Keratinocyte (primary cell): ENCODE results near the gene COL16A1.

Experiments used
- EZH2 ChIP-seq: IDR thresholded peaks from one replicate; pipeline ENCODE4 v1.6.1; 2012; ENCODE audit warnings: inconsistent platforms, mild to moderate bottlenecking, low read length, moderate library complexity
- TF ChIP-seq, protein P1 (sequence below), 3 experiments: IDR thresholded peaks in 1 of 3; conservative IDR thresholded peaks in 1 of 3; optimal IDR thresholded peaks in 1 of 3; 2 replicates in 2 of 3; 3 replicates in 1 of 3; pipeline versions ENCODE3 to v1.5.1; 2011; ENCODE audit warnings: low read length in 3 of 3, mild to moderate bottlenecking in 3 of 3, moderate library complexity in 2 of 3, control low read depth in 1 of 3, inconsistent platforms in 1 of 3; ENCODE audit not compliant: insufficient read depth in 2 of 3; ENCODE audit errors: extremely low read depth in 1 of 3

DNA sequence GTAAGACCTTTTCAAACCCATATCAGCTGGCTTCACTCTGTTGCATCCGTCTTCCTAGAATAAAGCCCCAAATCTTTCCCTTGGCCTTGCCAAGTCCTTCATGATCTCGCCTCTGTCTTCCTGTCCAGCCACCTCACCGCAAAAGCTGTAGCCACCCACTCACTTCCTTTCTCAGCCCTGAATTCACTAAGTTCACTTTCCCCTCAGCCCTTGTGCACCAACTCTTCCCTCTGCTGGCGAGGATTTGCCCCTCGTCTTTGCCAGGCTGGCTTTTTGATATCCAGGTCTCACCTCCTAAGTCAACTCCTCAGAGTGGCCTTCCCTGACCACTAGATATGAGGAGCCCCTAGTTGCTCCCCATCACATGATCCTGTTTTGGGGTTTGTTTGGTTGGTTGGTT, 3.9 kb upstream of the COL16A1 start:
- TF ChIP-seq EZH2, result no peak
- TF ChIP-seq, protein P1, sequence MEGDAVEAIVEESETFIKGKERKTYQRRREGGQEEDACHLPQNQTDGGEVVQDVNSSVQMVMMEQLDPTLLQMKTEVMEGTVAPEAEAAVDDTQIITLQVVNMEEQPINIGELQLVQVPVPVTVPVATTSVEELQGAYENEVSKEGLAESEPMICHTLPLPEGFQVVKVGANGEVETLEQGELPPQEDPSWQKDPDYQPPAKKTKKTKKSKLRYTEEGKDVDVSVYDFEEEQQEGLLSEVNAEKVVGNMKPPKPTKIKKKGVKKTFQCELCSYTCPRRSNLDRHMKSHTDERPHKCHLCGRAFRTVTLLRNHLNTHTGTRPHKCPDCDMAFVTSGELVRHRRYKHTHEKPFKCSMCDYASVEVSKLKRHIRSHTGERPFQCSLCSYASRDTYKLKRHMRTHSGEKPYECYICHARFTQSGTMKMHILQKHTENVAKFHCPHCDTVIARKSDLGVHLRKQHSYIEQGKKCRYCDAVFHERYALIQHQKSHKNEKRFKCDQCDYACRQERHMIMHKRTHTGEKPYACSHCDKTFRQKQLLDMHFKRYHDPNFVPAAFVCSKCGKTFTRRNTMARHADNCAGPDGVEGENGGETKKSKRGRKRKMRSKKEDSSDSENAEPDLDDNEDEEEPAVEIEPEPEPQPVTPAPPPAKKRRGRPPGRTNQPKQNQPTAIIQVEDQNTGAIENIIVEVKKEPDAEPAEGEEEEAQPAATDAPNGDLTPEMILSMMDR (optimal IDR thresholded peaks at IDR 0.05 in 1 of 3, IDR thresholded peaks at IDR 0.05 in 1 of 3, conservative IDR thresholded peaks at IDR 0.05 in 1 of 3; ENCODE audit: extremely low read depth in 1 of 3, insufficient read depth in 2 of 3, low read length in 3 of 3), result no peak
